K562 (cell line): ENCODE measurements around the gene GLB1L3. TPM values are rescaled to one million over a fixed set of nuclear protein-coding genes. Genes with fewer than 3 reads are reported as not detected.

Experiments
- ATAC-seq: fragments of 200-7000 bp; cut with Tn5 transposase; 3 replicates; pipeline ENCODE4 v1.9.1; 2020; ENCODE audit warnings: moderate library complexity
- BruUV-seq: library from RNA; stranded (reverse); fragments of 400-500 nt; replicated peaks from 2 replicates; lab custom pipeline; 2021; lab: Mats Ljungman, UMichigan
- CTCF ChIA-PET: fragments of 300-600 bp; formaldehyde crosslinking; extraction: SDS; loops from one replicate; lab custom pipeline; 2021; ENCODE audit warnings: low intra/inter-chr PET ratio; lab: Yijun Ruan, JAX
- POLR2A ChIA-PET: fragments of 300-600, 350-650 bp; sonication (Branson Sonifier 250); formaldehyde crosslinking; extraction: SDS; loops from one replicate; lab custom pipeline; 2021; ENCODE audit warnings: antibody characterized with exemption, inconsistent platforms; lab: Yijun Ruan, JAX
- DNase-seq, 4 experiments: peaks; one replicate each; pipeline versions ENCODE4 v3.0.0 to v3.0.0-alpha.2; 2011 to 2018; ENCODE audit warnings: low spot score in 3 of 4, mixed read lengths in 3 of 4; ENCODE audit errors: extremely low read depth in 1 of 4
- FAIRE-seq: peaks from 2 replicates; lab custom pipeline; 2011; peaks lifted over from hg19 to GRCh38; lab: Jason Lieb, UNC
- H2AFZ ChIP-seq: 2 replicates; pipeline ENCODE4 v1.6.0; 2011; ENCODE audit warnings: low read depth, low read length, control low read depth, inconsistent platforms
- H3K27ac ChIP-seq: fragments of 200-600 bp; 3 replicates; pipeline ENCODE4 v1.8.0; 2011; ENCODE audit warnings: low read depth, mild to moderate bottlenecking, control low read depth, inconsistent platforms, low read length, moderate library complexity, mixed read lengths; ENCODE audit errors: extremely low read depth
- H3K27me3 ChIP-seq, 2 experiments: fragments of 300-600 bp in 1 of 2; 2 replicates in 1 of 2; 3 replicates in 1 of 2; pipeline versions ENCODE4 v1.6.0 to v1.8.0; 2011; ENCODE audit warnings: inconsistent platforms in 2 of 2, low read length in 2 of 2, mild to moderate bottlenecking in 1 of 2, mixed read lengths in 1 of 2, moderate library complexity in 1 of 2; ENCODE audit not compliant: control insufficient read depth in 2 of 2, insufficient read depth in 2 of 2
- H3K36me3 ChIP-seq: fragments of 300-600 bp; 3 replicates; pipeline ENCODE4 v1.8.0; 2011; ENCODE audit warnings: mild to moderate bottlenecking, low read length, inconsistent platforms; ENCODE audit not compliant: control insufficient read depth, insufficient read depth
- H3K4me1 ChIP-seq, 2 experiments: fragments of 200-600 bp in 1 of 2; replicated peaks in 1 of 2; 2 replicates in 1 of 2; 3 replicates in 1 of 2; pipeline versions ENCODE4 v1.5.1 to v1.8.0; 2011; ENCODE audit warnings: inconsistent platforms in 2 of 2, low read length in 2 of 2, mild to moderate bottlenecking in 1 of 2, mixed read lengths in 1 of 2, moderate library complexity in 1 of 2; ENCODE audit not compliant: control insufficient read depth in 2 of 2, insufficient read depth in 2 of 2
- H3K4me2 ChIP-seq: 2 replicates; pipeline ENCODE4 v1.6.1; 2011; ENCODE audit warnings: low read length, control low read depth, inconsistent platforms, mixed read lengths; ENCODE audit not compliant: insufficient read depth
- H3K4me3 ChIP-seq: fragments of 200-600 bp; sonication (generic), shearing (Covaris generic); 2 replicates; pipeline ENCODE4 v1.5.1; 2016; ENCODE audit warnings: control low read depth, inconsistent platforms
- H3K79me2 ChIP-seq: fragments of 200-600 bp; 3 replicates; pipeline ENCODE4 v1.8.0; 2011; ENCODE audit warnings: low read length, inconsistent platforms; ENCODE audit not compliant: control insufficient read depth, insufficient read depth
- H3K9ac ChIP-seq, 2 experiments: 2 replicates each; pipeline versions ENCODE4 v1.6.0 to v1.6.1; 2011; ENCODE audit warnings: low read depth in 2 of 2, low read length in 2 of 2, control low read depth in 1 of 2, inconsistent platforms in 1 of 2, mild to moderate bottlenecking in 1 of 2, mixed read lengths in 1 of 2; ENCODE audit not compliant: insufficient read depth in 1 of 2
- H3K9me1 ChIP-seq: one replicate; pipeline ENCODE4 v1.6.0; 2011; ENCODE audit warnings: inconsistent platforms, mild to moderate bottlenecking, low read length, moderate library complexity; ENCODE audit not compliant: control insufficient read depth, insufficient read depth
- H3K9me3 ChIP-seq: replicated peaks from 2 replicates; pipeline ENCODE4 v1.5.1; 2011; ENCODE audit warnings: low read depth, low read length, inconsistent platforms; ENCODE audit not compliant: control insufficient read depth, insufficient read depth
- H4K20me1 ChIP-seq: replicated peaks from 2 replicates; pipeline ENCODE4 v1.6.1; 2011; ENCODE audit warnings: low read length, inconsistent platforms, mixed read lengths; ENCODE audit not compliant: control insufficient read depth, insufficient read depth
- DDX20 ChIP-seq: fragments of 450-650 bp; IDR thresholded peaks from 2 replicates; pipeline ENCODE4 v1.6.1; 2016; ENCODE audit warnings: missing genetic modification characterization, low read depth, mild to moderate bottlenecking, missing compliant biosample characterization, moderate library complexity
- FUS ChIP-seq: fragments of 200-400 bp; formaldehyde crosslinking; optimal IDR thresholded peaks from 2 replicates; pipeline ENCODE3; 2017; ENCODE audit warnings: low read depth, low read length
- SIN3A ChIP-seq, 2 experiments: fragments of 150-350 bp in 1 of 2; IDR thresholded peaks; 2 replicates each; pipeline ENCODE4 v1.6.1; 2011 to 2016; ENCODE audit warnings: borderline replicate concordance in 2 of 2, low read depth in 2 of 2, low read length in 2 of 2, mild to moderate bottlenecking in 2 of 2, moderate library complexity in 2 of 2; ENCODE audit not compliant: control insufficient read depth in 1 of 2
- TBP ChIP-seq: optimal IDR thresholded peaks from 2 replicates; pipeline ENCODE3; 2011; ENCODE audit warnings: low read depth, low read length, improper control_type of control experiment
- TEAD2 ChIP-seq: fragments of 450-650 bp; IDR thresholded peaks from 2 replicates; pipeline ENCODE4 v1.6.1; 2016; ENCODE audit warnings: missing genetic modification characterization, control low read depth, missing compliant biosample characterization
- WGBS: fragments of 100-300 bp; shearing (Covaris generic); methylation state at CpG from one replicate; pipeline ENCODE4 v1.1.6; 2016; ENCODE audit warnings: low coverage, mixed read lengths; ENCODE audit not compliant: insufficient coverage; ENCODE audit errors: missing lambda C conversion rate; 5-methylcytosine and 5-hydroxymethylcytosine counted together
- in situ Hi-C: fragments of 300-500 bp; cut with MboI; formaldehyde crosslinking; loops from 4 replicates; pipeline ENCODE4 v1.15.0; 2018; ENCODE audit warnings: inconsistent platforms, mixed read lengths
- intact Hi-C: fragments of 100-400 bp; cut with micrococcal nuclease; formaldehyde crosslinking; loops from 2 replicates; pipeline ENCODE4 v1.14.2; 2022
- polyA plus RNA-seq, 8 experiments: library from polyadenylated mRNA; depleted of rRNA in 4 of 8; stranded (reverse) in 5 of 8; unstranded in 3 of 8; fragments of >200 nt; fragmentation: Nextera tagmentation in 2 of 8; fragmentation: Illumina TruSeq in 1 of 8; extraction: Ambion mirVana in 2 of 8; extraction: Trizol in 1 of 8; gene quantifications; 2 replicates each; pipeline versions ENCODE4 v1.2.1 to v1.2.3, GENCODE V29; 2011 to 2014; ENCODE audit warnings: inconsistent platforms in 1 of 8, missing spikeins in 1 of 8
- total RNA-seq, 7 experiments: library from RNA; depleted of rRNA in 6 of 7; stranded (reverse); fragments of >200 nt in 6 of 7; fragmentation: Illumina TruSeq in 2 of 7; extraction: Trizol in 2 of 7; gene quantifications; 2 replicates each; pipeline versions ENCODE4 v1.2.1 to v1.2.3, GENCODE V29; 2011 to 2021; ENCODE audit warnings: low replicate concordance in 1 of 7
- TF ChIP-seq, protein P1 (sequence below): fragments of 250-450 bp; sonication (Bioruptor Pico); IDR thresholded peaks from 2 replicates; pipeline ENCODE4 v1.8.0; 2021; ENCODE audit warnings: mild to moderate bottlenecking, moderate library complexity
- TF ChIP-seq, protein P2 (sequence below), 2 experiments: fragments of 450-650 bp in 1 of 2; sonication (generic) in 1 of 2; formaldehyde crosslinking in 1 of 2; IDR thresholded peaks in 1 of 2; conservative IDR thresholded peaks in 1 of 2; 2 replicates each; pipeline versions ENCODE4 v1.6.1 to v1.8.1; 2016 to 2023; ENCODE audit warnings: mild to moderate bottlenecking in 2 of 2, moderate library complexity in 2 of 2, inconsistent platforms in 1 of 2, missing genetic modification reagents in 1 of 2

GLB1L3 gene
- total and polyA plus RNA-seq, 9 of the 15 experiments (the other 6 are each of a cell fraction or from before 2014, with no cell fraction given): 0.18 to 3.3 (median 0.49) TPM

DNA sequence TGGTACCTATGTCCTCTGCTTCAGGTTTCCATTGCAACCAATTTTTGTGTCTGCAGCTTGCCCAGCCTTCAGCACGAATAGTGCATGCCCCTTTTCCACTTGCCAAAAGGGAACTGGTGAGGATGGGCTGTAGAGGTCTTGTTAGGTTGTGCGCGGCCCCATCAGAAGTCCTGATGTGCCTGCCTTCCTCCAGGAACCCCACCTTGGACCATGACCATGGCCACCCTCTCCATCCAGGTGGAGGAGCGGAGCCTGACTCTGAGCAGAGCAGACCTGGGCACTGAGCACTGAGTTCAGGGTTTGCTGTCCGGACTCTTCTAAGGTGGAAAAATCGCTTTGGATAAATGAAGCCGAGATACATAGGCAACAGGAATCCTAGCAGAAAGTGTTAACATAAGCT, 62.5 kb downstream of the GLB1L3 start (continued):
- TF ChIP-seq, protein P1, sequence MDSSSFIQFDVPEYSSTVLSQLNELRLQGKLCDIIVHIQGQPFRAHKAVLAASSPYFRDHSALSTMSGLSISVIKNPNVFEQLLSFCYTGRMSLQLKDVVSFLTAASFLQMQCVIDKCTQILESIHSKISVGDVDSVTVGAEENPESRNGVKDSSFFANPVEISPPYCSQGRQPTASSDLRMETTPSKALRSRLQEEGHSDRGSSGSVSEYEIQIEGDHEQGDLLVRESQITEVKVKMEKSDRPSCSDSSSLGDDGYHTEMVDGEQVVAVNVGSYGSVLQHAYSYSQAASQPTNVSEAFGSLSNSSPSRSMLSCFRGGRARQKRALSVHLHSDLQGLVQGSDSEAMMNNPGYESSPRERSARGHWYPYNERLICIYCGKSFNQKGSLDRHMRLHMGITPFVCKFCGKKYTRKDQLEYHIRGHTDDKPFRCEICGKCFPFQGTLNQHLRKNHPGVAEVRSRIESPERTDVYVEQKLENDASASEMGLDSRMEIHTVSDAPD (CRISPR knock-in tag): no peak
- TF ChIP-seq TBP: no peak
- TF ChIP-seq, all 486 proteins: peak for 0

DNA sequence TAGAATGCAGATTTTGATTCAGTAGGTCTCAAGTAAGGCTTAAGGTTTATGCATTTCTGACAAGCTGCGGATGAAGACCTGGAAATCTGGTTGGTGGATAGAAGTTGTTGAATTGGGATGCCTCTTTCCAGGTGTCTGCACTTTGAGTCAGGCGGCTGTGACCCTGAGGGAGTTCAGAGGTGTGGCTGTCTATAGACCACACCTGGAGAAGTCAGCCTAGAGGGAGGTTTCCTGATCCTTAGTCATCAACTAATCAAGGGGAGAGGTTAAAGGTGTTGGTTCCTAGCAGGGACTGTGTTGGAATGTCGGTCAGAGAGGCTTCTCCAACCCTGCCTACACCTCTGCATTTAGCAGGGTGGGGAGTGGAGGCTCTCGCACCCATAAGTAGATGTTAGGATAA, 63.6 kb downstream of the GLB1L3 start:
- BruUV-seq: no TSS peak
- TF ChIP-seq FUS: no peak
- no peak for TF ChIP-seq DDX20 (tag)
- TF ChIP-seq SIN3A (IDR thresholded peaks at IDR 0.05; ENCODE audit: borderline replicate concordance in 2 of 2, control insufficient read depth in 1 of 2, low read depth in 2 of 2, low read length in 2 of 2): no peak
- no peak for TF ChIP-seq TEAD2 (tag)
- TF ChIP-seq, protein P2, sequence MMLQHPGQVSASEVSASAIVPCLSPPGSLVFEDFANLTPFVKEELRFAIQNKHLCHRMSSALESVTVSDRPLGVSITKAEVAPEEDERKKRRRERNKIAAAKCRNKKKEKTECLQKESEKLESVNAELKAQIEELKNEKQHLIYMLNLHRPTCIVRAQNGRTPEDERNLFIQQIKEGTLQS (IDR thresholded peaks at IDR 0.05): no peak
- TF ChIP-seq, protein P2 (CRISPR knock-in tag; conservative IDR thresholded peaks at IDR 0.05): no peak
- in situ Hi-C loops: no loop called here

More for the DNA sequence above, 63.6 kb downstream of the GLB1L3 start:
- ChIA-PET CTCF (interaction anchor here (0.6 kb wide), 1 partner anchor 21 kb away, joined by 5 read pairs; no protein-coding TSS in a partner anchor), POLR2A (interaction anchor here (0.6 kb wide), 1 partner anchor 14 kb away, joined by 3 read pairs; no protein-coding TSS in a partner anchor)
- Histone ChIP-seq H3K4me1 (no peaks in the 10 kb centered on the region; a peak in 1 of 5 replicates), H3K36me3 (no peaks in the 10 kb centered on the region), H3K9ac (no peak overlapping the region), H3K27ac (no peak overlapping the region), H2AFZ (no peak overlapping the region), H3K9me1 (no peaks in the 10 kb centered on the region), H4K20me1 (no peaks in the 10 kb centered on the region), H3K4me3 (no peak overlapping the region), H3K79me2 (no peaks in the 10 kb centered on the region), H3K4me2 (no peak overlapping the region), H3K27me3 (no peaks in the 10 kb centered on the region; a peak in 1 of 5 replicates), H3K9me3 (no peaks in the 10 kb centered on the region)
- FAIRE-seq (no peak), ATAC-seq (no peak), DNase-seq (no peak)
- intact Hi-C loops: no loop called here
- 49% methylated on average over 4 of the region's 4 CpGs for WGBS
